H1 (cell line): Measurements from ENCODE around the gene KIF26B. TPM values are rescaled to one million over a fixed set of nuclear protein-coding genes. Genes with fewer than 3 reads are reported as not detected.

Source experiments
- CTCF ChIA-PET: fragments of 300-600 bp; sonication (Branson Sonifier 250); formaldehyde crosslinking; loops from one replicate; lab custom pipeline; 2021; ENCODE audit not compliant: partially characterized antibody; lab: Charles Lee
- POLR2A ChIA-PET: fragments of 300-600 bp; sonication (Branson Sonifier 250); formaldehyde crosslinking; loops from one replicate; lab custom pipeline; 2021; ENCODE audit warnings: inconsistent platforms; ENCODE audit not compliant: partially characterized antibody; lab: Charles Lee
- DNase-seq, 2 experiments: peaks; one replicate each; pipeline versions ENCODE4 v3.0.0 to v3.0.0-alpha.2; 2010 to 2022; ENCODE audit warnings: low spot score in 2 of 2, low read depth in 1 of 2, mixed read lengths in 1 of 2
- FAIRE-seq: peaks from 2 replicates; lab custom pipeline; 2011; peaks lifted over from hg19 to GRCh38; lab: Jason Lieb, UNC
- H2AFZ ChIP-seq: 2 replicates; pipeline ENCODE4 v1.8.1; 2012; ENCODE audit warnings: low read length, inconsistent platforms
- H2AK5ac ChIP-seq: 2 replicates; pipeline ENCODE4 v1.6.1; 2013; ENCODE audit warnings: low read depth, low read length
- H2BK120ac ChIP-seq: replicated peaks from 2 replicates; pipeline ENCODE3; 2013; ENCODE audit warnings: low read depth, low read length, inconsistent platforms
- H2BK12ac ChIP-seq: 2 replicates; pipeline ENCODE4 v1.6.1; 2013; ENCODE audit warnings: low read depth, low read length
- H2BK15ac ChIP-seq: 2 replicates; pipeline ENCODE4 v1.6.1; 2013; ENCODE audit warnings: low read length
- H2BK20ac ChIP-seq: 2 replicates; pipeline ENCODE4 v1.6.1; 2013; ENCODE audit warnings: low read length
- H2BK5ac ChIP-seq: 2 replicates; pipeline ENCODE4 v1.6.1; 2013; ENCODE audit warnings: low read depth, low read length
- H3K14ac ChIP-seq: 2 replicates; pipeline ENCODE4 v1.6.1; 2013; ENCODE audit warnings: inconsistent platforms; ENCODE audit not compliant: insufficient read length
- H3K18ac ChIP-seq: 2 replicates; pipeline ENCODE4 v1.6.1; 2013; ENCODE audit warnings: low read length; ENCODE audit errors: extremely low read depth
- H3K23ac ChIP-seq: 2 replicates; pipeline ENCODE4 v1.6.1; 2013; ENCODE audit warnings: inconsistent platforms; ENCODE audit not compliant: insufficient read length
- H3K23me2 ChIP-seq: 2 replicates; pipeline ENCODE4 v1.6.1; 2013; ENCODE audit warnings: low read depth, low read length
- H3K27ac ChIP-seq: 2 replicates; pipeline ENCODE4 v1.6.1; 2011; ENCODE audit warnings: low read depth, low read length, inconsistent platforms
- H3K27me3 ChIP-seq, 4 experiments: replicated peaks in 1 of 4; 1 replicate in 1 of 4; 2 replicates in 3 of 4; pipeline versions ENCODE4 v1.6.1 to v1.8.1; 2011 to 2013; ENCODE audit warnings: low read length in 3 of 4, mild to moderate bottlenecking in 3 of 4, inconsistent platforms in 2 of 4, mixed read lengths in 2 of 4, moderate library complexity in 1 of 4; ENCODE audit not compliant: control insufficient read depth in 3 of 4, insufficient read depth in 3 of 4; ENCODE audit errors: extremely low read depth in 1 of 4
- H3K36me3 ChIP-seq, 4 experiments: 2 replicates each; pipeline versions ENCODE4 v1.6.1 to v1.8.1; 2011 to 2013; ENCODE audit warnings: mild to moderate bottlenecking in 4 of 4, low read length in 3 of 4, moderate library complexity in 2 of 4, control low read depth in 1 of 4, inconsistent platforms in 1 of 4; ENCODE audit not compliant: insufficient read depth in 4 of 4, control insufficient read depth in 2 of 4
- H3K4ac ChIP-seq: replicated peaks from 2 replicates; pipeline ENCODE3; 2013; ENCODE audit warnings: low read length, low read depth, mixed read lengths, inconsistent platforms; ENCODE audit not compliant: insufficient read length
- H3K4me1 ChIP-seq, 4 experiments: replicated peaks in 1 of 4; 1 replicate in 1 of 4; 2 replicates in 3 of 4; pipeline versions ENCODE4 v1.6.1 to v1.8.1; 2011 to 2013; ENCODE audit warnings: low read length in 3 of 4, inconsistent platforms in 2 of 4, mixed read lengths in 1 of 4; ENCODE audit not compliant: insufficient read depth in 4 of 4, control insufficient read depth in 3 of 4
- H3K4me2 ChIP-seq, 2 experiments: 2 replicates each; pipeline versions ENCODE4 v1.6.1 to v1.8.1; 2011 to 2013; ENCODE audit warnings: low read depth in 2 of 2, low read length in 2 of 2, control low read depth in 1 of 2, inconsistent platforms in 1 of 2, mild to moderate bottlenecking in 1 of 2; ENCODE audit not compliant: insufficient read depth in 1 of 2
- H3K4me3 ChIP-seq, 4 experiments: fragments of 200-600, 300-600 bp in 1 of 4; sonication (generic), shearing (Covaris generic), sonication (Bioruptor Twin) in 1 of 4; 2 replicates each; pipeline versions ENCODE4 v1.5.1 to v1.8.1; 2011 to 2016; ENCODE audit warnings: low read length in 4 of 4, low read depth in 3 of 4, control low read depth in 2 of 4, inconsistent platforms in 2 of 4, mild to moderate bottlenecking in 2 of 4, mixed read lengths in 1 of 4, moderate library complexity in 1 of 4; ENCODE audit not compliant: insufficient read depth in 2 of 4; ENCODE audit errors: extremely low read depth in 1 of 4
- H3K56ac ChIP-seq: replicated peaks from 2 replicates; pipeline ENCODE3; 2013; ENCODE audit warnings: low read depth, mild to moderate bottlenecking, mixed read lengths, low read length, inconsistent platforms; ENCODE audit not compliant: insufficient read length
- H3K79me1 ChIP-seq: 2 replicates; pipeline ENCODE4 v1.6.1; 2013; ENCODE audit warnings: low read depth, low read length, control low read depth
- H3K79me2 ChIP-seq, 2 experiments: 2 replicates each; pipeline versions ENCODE4 v1.6.1 to v1.8.1; 2012 to 2013; ENCODE audit warnings: low read length in 2 of 2, mild to moderate bottlenecking in 2 of 2, inconsistent platforms in 1 of 2; ENCODE audit not compliant: insufficient read depth in 2 of 2, control insufficient read depth in 1 of 2
- H3K9ac ChIP-seq, 4 experiments: replicated peaks in 1 of 4; 1 replicate in 1 of 4; 2 replicates in 3 of 4; pipeline versions ENCODE4 v1.6.1 to v1.8.1; 2011 to 2013; ENCODE audit warnings: low read depth in 3 of 4, low read length in 3 of 4, control low read depth in 2 of 4, mild to moderate bottlenecking in 2 of 4, moderate library complexity in 2 of 4, inconsistent platforms in 1 of 4; ENCODE audit errors: extremely low read depth in 1 of 4
- H3K9me3 ChIP-seq, 2 experiments: 2 replicates each; pipeline versions ENCODE4 v1.6.1 to v1.8.1; 2012 to 2013; ENCODE audit warnings: mild to moderate bottlenecking in 2 of 2, moderate library complexity in 2 of 2, control low read depth in 1 of 2, inconsistent platforms in 1 of 2, low read depth in 1 of 2, low read length in 1 of 2, mixed read lengths in 1 of 2; ENCODE audit not compliant: insufficient read depth in 2 of 2
- H4K20me1 ChIP-seq, 2 experiments: replicated peaks in 1 of 2; 2 replicates each; pipeline versions ENCODE3 to v1.8.1; 2011 to 2013; ENCODE audit warnings: inconsistent platforms in 2 of 2, low read length in 2 of 2, mild to moderate bottlenecking in 1 of 2; ENCODE audit not compliant: insufficient read depth in 2 of 2, control insufficient read depth in 1 of 2
- H4K5ac ChIP-seq: 2 replicates; pipeline ENCODE4 v1.6.1; 2013; ENCODE audit warnings: low read length, low read depth, mixed read lengths, inconsistent platforms; ENCODE audit not compliant: insufficient read length
- H4K8ac ChIP-seq: 2 replicates; pipeline ENCODE4 v1.8.0; 2013; ENCODE audit warnings: mild to moderate bottlenecking, moderate library complexity, low read length, inconsistent platforms; ENCODE audit not compliant: insufficient read depth; ENCODE audit errors: extremely low read depth
- H4K91ac ChIP-seq: replicated peaks from 2 replicates; pipeline ENCODE3; 2013; ENCODE audit warnings: low read length, mixed read lengths, inconsistent platforms; ENCODE audit not compliant: insufficient read length
- CEBPB ChIP-seq: IDR thresholded peaks from 2 replicates; pipeline ENCODE4 v1.6.1; 2012; ENCODE audit warnings: low read depth, low read length
- CHD1 ChIP-seq: IDR thresholded peaks from 2 replicates; pipeline ENCODE4 v1.6.1; 2012; ENCODE audit warnings: low read depth, low read length, improper control_type of control experiment
- RAD21 ChIP-seq, 2 experiments: IDR thresholded peaks in 1 of 2; conservative IDR thresholded peaks in 1 of 2; 2 replicates each; pipeline ENCODE4 v1.6.1; 2011; ENCODE audit warnings: low read depth in 2 of 2, low read length in 2 of 2, improper control_type of control experiment in 1 of 2, inconsistent platforms in 1 of 2, mild to moderate bottlenecking in 1 of 2, moderate library complexity in 1 of 2
- RBBP5 ChIP-seq: IDR thresholded peaks from 2 replicates; pipeline ENCODE4 v1.7.1; 2012; ENCODE audit warnings: low read depth, mild to moderate bottlenecking, inconsistent platforms, low read length, moderate library complexity, borderline replicate concordance
- RFX5 ChIP-seq: IDR thresholded peaks from 2 replicates; pipeline ENCODE4 v1.6.1; 2011; ENCODE audit warnings: low read depth, low read length, improper control_type of control experiment, borderline replicate concordance
- SAP30 ChIP-seq: fragments of 300-600 bp; sonication (generic); IDR thresholded peaks from 2 replicates; pipeline ENCODE4 v1.7.1; 2012; ENCODE audit warnings: low read length, moderate library complexity, mild to moderate bottlenecking, inconsistent platforms; ENCODE audit not compliant: insufficient read depth, insufficient replicate concordance
- SRF ChIP-seq: IDR thresholded peaks from 2 replicates; pipeline ENCODE4 v1.6.1; 2011; ENCODE audit warnings: mild to moderate bottlenecking, low read depth, low read length, moderate library complexity
- SUZ12 ChIP-seq: fragments of 200-600 bp; sonication (generic); IDR thresholded peaks from 2 replicates; pipeline ENCODE4 v1.6.1; 2012; ENCODE audit warnings: mild to moderate bottlenecking, inconsistent platforms, low read length, moderate library complexity, mixed read lengths
- TAF1 ChIP-seq: IDR thresholded peaks from 2 replicates; pipeline ENCODE4 v1.6.1; 2011; ENCODE audit warnings: mild to moderate bottlenecking, low read depth, low read length
- TAF7 ChIP-seq: optimal IDR thresholded peaks from 2 replicates; pipeline ENCODE3; 2011; ENCODE audit warnings: low read depth, mild to moderate bottlenecking, inconsistent platforms, low read length, moderate library complexity, borderline replicate concordance
- WGBS, 2 experiments: shearing (Covaris generic) in 1 of 2; methylation state at CpG; one replicate each; pipeline versions ENCODE4 v1.1.6 to v1.1.7; 2013 to 2015; ENCODE audit warnings: low lambda C conversion rate in 2 of 2, mixed read lengths in 2 of 2, inconsistent platforms in 1 of 2, low coverage in 1 of 2, missing lambda C conversion rate in 1 of 2; ENCODE audit not compliant: insufficient replicate concordance in 2 of 2, insufficient coverage in 1 of 2, insufficient read length in 1 of 2; ENCODE audit errors: extremely low coverage in 1 of 2, missing lambda C conversion rate in 1 of 2; 5-methylcytosine and 5-hydroxymethylcytosine counted together
- polyA plus RNA-seq, 7 experiments: library from polyadenylated mRNA; depleted of rRNA in 3 of 7; stranded (reverse) in 5 of 7; unstranded in 2 of 7; fragments of >200 nt in 5 of 7; fragments of 200-250 nt in 2 of 7; gene quantifications; 1 replicate in 5 of 7; 2 replicates in 1 of 7; 4 replicates in 1 of 7; pipeline versions ENCODE4 v1.2.1 to v1.2.3, GENCODE V29; 2011 to 2013; ENCODE audit warnings: missing spikeins in 2 of 7, mixed read lengths in 2 of 7
- total RNA-seq: library from RNA; stranded (reverse); fragmentation: NEBNext Ultra II Directional; extraction: Animal tissue kit (Norgen Biotek cat#: 25700); gene quantifications from 2 replicates; pipeline ENCODE4 v1.2.1, GENCODE V29; 2021
- TF ChIP-seq, protein P1 (sequence below): IDR thresholded peaks from 2 replicates; pipeline ENCODE4 v1.6.1; 2012; ENCODE audit warnings: inconsistent platforms
- TF ChIP-seq, protein P2 (sequence below): IDR thresholded peaks from 2 replicates; pipeline ENCODE4 v1.6.1; 2012; ENCODE audit warnings: low read length, inconsistent platforms

The KIF26B gene
- total and polyA plus RNA-seq, 2 of the 8 experiments (the other 6 are each of a cell fraction or from before 2014, with no cell fraction given): 0.06 to 0.28 TPM

- Histone ChIP-seq H3K4me2 (no peak overlapping the region), H4K8ac (no peak overlapping the region), H4K20me1 (no peaks in the 10 kb centered on the region), H3K56ac (no peak overlapping the region), H4K91ac (peak overlapping the region; percentile 31), H3K23me2 (no peaks in the 10 kb centered on the region), H3K9ac (no peak overlapping the region), H3K79me2 (no peaks in the 10 kb centered on the region), H3K4me1 (no peaks in the 10 kb centered on the region), H3K18ac (no peak overlapping the region), H3K27me3 (no peaks in the 10 kb centered on the region), H3K14ac (no peak overlapping the region), H3K27ac (no peak overlapping the region), H2AFZ (no peak overlapping the region), H2AK5ac (no peak overlapping the region; the same call in 1 of the 2 replicates), H3K79me1 (no peaks in the 10 kb centered on the region), H3K4ac (no peak overlapping the region), H2BK12ac (no peak overlapping the region), H2BK120ac (no peak overlapping the region), H2BK15ac (no peak overlapping the region), H3K9me3 (no peaks in the 10 kb centered on the region), H2BK20ac (no peak overlapping the region), H4K5ac (no peak overlapping the region), H3K23ac (no peak overlapping the region), H3K4me3 (no peak overlapping the region), H3K36me3 (no peaks in the 10 kb centered on the region), H2BK5ac (no peak overlapping the region)
- POLR2A ChIA-PET: no interaction called here
- 86% methylated on average over 3 of the region's 3 CpGs; no CpG with 5 or more reads in 1 of the 2 experiments for WGBS, 2 experiments
- DNase-seq: no peak
- CTCF ChIA-PET: interaction anchor here (0.7 to 1.0 kb wide), 2 partner anchors 148 to 199 kb away, joined by 3 to 4 read pairs; no protein-coding TSS in a partner anchor
- no peak for FAIRE-seq
- TF ChIP-seq SAP30 (no peak), TAF1 (no peak), CHD1 (no peak), SRF (no peak), RBBP5 (no peak), CEBPB (no peak), TAF7 (no peak), RFX5 (no peak), RAD21 (IDR thresholded peaks at IDR 0.05 in 1 of 2, conservative IDR thresholded peaks at IDR 0.05 in 1 of 2; ENCODE audit: low read depth in 2 of 2, low read length in 2 of 2) (no peak), SUZ12 (no peak)
- TF ChIP-seq, protein P1, sequence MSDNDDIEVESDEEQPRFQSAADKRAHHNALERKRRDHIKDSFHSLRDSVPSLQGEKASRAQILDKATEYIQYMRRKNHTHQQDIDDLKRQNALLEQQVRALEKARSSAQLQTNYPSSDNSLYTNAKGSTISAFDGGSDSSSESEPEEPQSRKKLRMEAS: no peak
- TF ChIP-seq, protein P2, sequence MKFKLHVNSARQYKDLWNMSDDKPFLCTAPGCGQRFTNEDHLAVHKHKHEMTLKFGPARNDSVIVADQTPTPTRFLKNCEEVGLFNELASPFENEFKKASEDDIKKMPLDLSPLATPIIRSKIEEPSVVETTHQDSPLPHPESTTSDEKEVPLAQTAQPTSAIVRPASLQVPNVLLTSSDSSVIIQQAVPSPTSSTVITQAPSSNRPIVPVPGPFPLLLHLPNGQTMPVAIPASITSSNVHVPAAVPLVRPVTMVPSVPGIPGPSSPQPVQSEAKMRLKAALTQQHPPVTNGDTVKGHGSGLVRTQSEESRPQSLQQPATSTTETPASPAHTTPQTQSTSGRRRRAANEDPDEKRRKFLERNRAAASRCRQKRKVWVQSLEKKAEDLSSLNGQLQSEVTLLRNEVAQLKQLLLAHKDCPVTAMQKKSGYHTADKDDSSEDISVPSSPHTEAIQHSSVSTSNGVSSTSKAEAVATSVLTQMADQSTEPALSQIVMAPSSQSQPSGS: no peak
These were observed 149.9 kb downstream of the KIF26B start for GRCh38 chr1:245304698-245305097.
